ENCODE results near the gene ST6GAL1. TPM values are rescaled to one million over a fixed set of nuclear protein-coding genes. Genes with fewer than 3 reads are reported as not detected.

ST6GAL1 gene
- total and polyA plus RNA-seq, 2 experiments from 2014 or later = 17.6 to 65.1 TPM

GRCh38 chr3:187019542-187020072 lies 89.3 kb downstream of the ST6GAL1 start:
- Histone ChIP-seq H4K20me1 (replicated peaks; ENCODE audit: insufficient read depth) (peaks cover 5% of the 10 kb centered on the region), H3K79me2 (replicated peaks; ENCODE audit: insufficient read depth) (peaks cover 7% of the 10 kb centered on the region), H3K36me3 (ENCODE audit: insufficient read depth) (peaks cover 4% of the 10 kb centered on the region; the same call in 1 of the 2 replicates), H3K4me2 (no peak overlapping the region), H2AFZ (no peak overlapping the region), H3K4me3 (no peak overlapping the region), H3K27ac (ENCODE audit: low read depth) (no peak overlapping the region; the same call in 1 of the 2 replicates), H3K4me1 (ENCODE audit: insufficient read depth) (no peaks in the 10 kb centered on the region), H3F3A (replicated peaks; ENCODE audit: low read depth) (no peaks in the 10 kb centered on the region), H3K9me2 (ENCODE audit: insufficient read depth) (no peaks in the 10 kb centered on the region), H3K27me3 (ENCODE audit: insufficient read depth) (no peaks in the 10 kb centered on the region)
- H3K36me3 Mint-ChIP-seq (ENCODE audit: low read depth) = peaks cover 26% of the 10 kb centered on the region
- ATAC-seq (peak; percentile 71), DNase-seq (ENCODE audit: low spot score) (peak; percentile 34)
- H3K9me3 Mint-ChIP-seq = no peaks in the 10 kb centered on the region
- no peak overlapping the region for H3K4me3 Mint-ChIP-seq
- H3K27ac Mint-ChIP-seq = no peak overlapping the region
- no peaks in the 10 kb centered on the region for H3K27me3 Mint-ChIP-seq (ENCODE audit: insufficient read depth, low read depth, poor library complexity)
- H3K4me1 Mint-ChIP-seq = peaks cover 10% of the 10 kb centered on the region
- TF ChIP-seq JUNB (IDR thresholded peaks at IDR 0.05; ENCODE audit: unreplicated experiment) = no peak
- no peak for TF ChIP-seq EZH2 (IDR thresholded peaks at IDR 0.05; ENCODE audit: low read depth, unreplicated experiment)
- no peak for TF ChIP-seq POLR2AphosphoS5 (IDR thresholded peaks at IDR 0.05; ENCODE audit: low read depth)
- peak; percentile 38 to 62 for TF ChIP-seq CTCF (conservative IDR thresholded peaks at IDR 0.05; ENCODE audit: low read depth in 2 of 2)

GRCh38 chr3:187020376-187020775 lies 90.0 kb downstream of the ST6GAL1 start:
- DNase-seq (ENCODE audit: low spot score) = no peak
- no peak overlapping the region for H3K4me3 Mint-ChIP-seq
- H3K27ac Mint-ChIP-seq = no peak overlapping the region
- peaks cover 5% of the 10 kb centered on the region for H3K79me2 ChIP-seq (replicated peaks; ENCODE audit: insufficient read depth)
- no peaks in the 10 kb centered on the region for H3K27me3 Mint-ChIP-seq (ENCODE audit: insufficient read depth, low read depth, poor library complexity)
- peaks cover 5% of the 10 kb centered on the region for H4K20me1 ChIP-seq (replicated peaks; ENCODE audit: insufficient read depth)
- H3K4me1 ChIP-seq (ENCODE audit: insufficient read depth) = no peaks in the 10 kb centered on the region
- peaks cover 4% of the 10 kb centered on the region; the same call in 1 of the 2 replicates for H3K36me3 ChIP-seq (ENCODE audit: insufficient read depth)
- H3K4me1 Mint-ChIP-seq = peaks cover 17% of the 10 kb centered on the region
- no peaks in the 10 kb centered on the region for H3F3A ChIP-seq (replicated peaks; ENCODE audit: low read depth)
- H3K27ac ChIP-seq (ENCODE audit: low read depth) = no peak overlapping the region
- no peak for TF ChIP-seq ZNF114 (CRISPR knock-in tag; IDR thresholded peaks at IDR 0.05)
- no peak for TF ChIP-seq EZH2phosphoT487 (IDR thresholded peaks at IDR 0.05; ENCODE audit: unreplicated experiment)
- no peak for TF ChIP-seq NANOG (IDR thresholded peaks at IDR 0.05; ENCODE audit: borderline replicate concordance)
- no peaks in the 10 kb centered on the region for H3K27me3 ChIP-seq (ENCODE audit: insufficient read depth)
- H3K4me2 ChIP-seq = no peak overlapping the region
- peaks cover 26% of the 10 kb centered on the region for H3K36me3 Mint-ChIP-seq (ENCODE audit: low read depth)
- H3K4me3 ChIP-seq = no peak overlapping the region
- ATAC-seq = no peak
- no peaks in the 10 kb centered on the region for H3K9me2 ChIP-seq (ENCODE audit: insufficient read depth)
- no peak overlapping the region for H2AFZ ChIP-seq
- H3K9me3 Mint-ChIP-seq = no peaks in the 10 kb centered on the region

- no peaks in the 10 kb centered on the region for H3K9me3 Mint-ChIP-seq
- H3K4me1 Mint-ChIP-seq = peaks cover 25% of the 10 kb centered on the region
- 0 out of 2 replicates have a peak, but pooled peaks cover 3% of the 10 kb centered on the region for H3K4me1 ChIP-seq (ENCODE audit: insufficient read depth)
- H3K4me3 ChIP-seq = no peak overlapping the region
- H3F3A ChIP-seq (replicated peaks; ENCODE audit: low read depth) = no peaks in the 10 kb centered on the region
- no peaks in the 10 kb centered on the region for H3K27me3 ChIP-seq (ENCODE audit: insufficient read depth)
- peaks cover 18% of the 10 kb centered on the region; the same call in 2 of the 3 replicates for H3K36me3 Mint-ChIP-seq (ENCODE audit: low read depth)
- DNase-seq (ENCODE audit: low spot score) (no peak), ATAC-seq (no peak)
- H3K4me3 Mint-ChIP-seq = no peak overlapping the region
- H3K27me3 Mint-ChIP-seq (ENCODE audit: insufficient read depth, low read depth, poor library complexity) = no peaks in the 10 kb centered on the region
- H2AFZ ChIP-seq = no peak overlapping the region
- H3K27ac Mint-ChIP-seq = no peak overlapping the region
- peaks cover 10% of the 10 kb centered on the region for H4K20me1 ChIP-seq (replicated peaks; ENCODE audit: insufficient read depth)
- H3K9me2 ChIP-seq (ENCODE audit: insufficient read depth) = no peaks in the 10 kb centered on the region
- peaks cover 4% of the 10 kb centered on the region; the same call in 1 of the 2 replicates for H3K36me3 ChIP-seq (ENCODE audit: insufficient read depth)
- H3K79me2 ChIP-seq (replicated peaks; ENCODE audit: insufficient read depth) = peaks cover 7% of the 10 kb centered on the region
- no peak overlapping the region for H3K27ac ChIP-seq (ENCODE audit: low read depth)
- no peak overlapping the region for H3K4me2 ChIP-seq
- TF ChIP-seq POLR2AphosphoS5 (IDR thresholded peaks at IDR 0.05; ENCODE audit: low read depth) (no peak), REST (IDR thresholded peaks at IDR 0.05; ENCODE audit: unreplicated experiment) (no peak), NANOG (IDR thresholded peaks at IDR 0.05; ENCODE audit: borderline replicate concordance) (no peak), EZH2phosphoT487 (IDR thresholded peaks at IDR 0.05; ENCODE audit: unreplicated experiment) (no peak), ETS1 (IDR thresholded peaks at IDR 0.05) (no peak)
Observed at GRCh38 chr3:187021748-187022402, 91.5 kb downstream of the ST6GAL1 start.
